G401.6 (cell line): ENCODE data around the gene TSPAN9.

Experiments used
- FAIRE-seq: peaks from 2 replicates; lab custom pipeline; 2012; peaks lifted over from hg19 to GRCh38; lab: Jason Lieb, UNC

Gene TSPAN9

GRCh38 chr12:3124917-3125316 is 47.7 kb downstream of the TSPAN9 start:
- no peak for FAIRE-seq

- FAIRE-seq: no peak
Measured at GRCh38 chr12:3125674-3126073, 48.5 kb downstream of the TSPAN9 start.

GRCh38 chr12:3127832-3128231 is 50.7 kb downstream of the TSPAN9 start:
- FAIRE-seq: no peak

- no peak for FAIRE-seq
Measured at GRCh38 chr12:3128498-3129293, 51.5 kb downstream of the TSPAN9 start.

GRCh38 chr12:3129301-3130056 is 52.3 kb downstream of the TSPAN9 start:
- no peak for FAIRE-seq

GRCh38 chr12:3130057-3130830 is 53.1 kb downstream of the TSPAN9 start:
- FAIRE-seq: no peak

GRCh38 chr12:3131129-3131528 is 54.0 kb downstream of the TSPAN9 start:
- no peak for FAIRE-seq

- FAIRE-seq: no peak
Measured at GRCh38 chr12:3132636-3133404, 55.6 kb downstream of the TSPAN9 start.

GRCh38 chr12:3133405-3133783 is 56.2 kb downstream of the TSPAN9 start:
- FAIRE-seq: no peak

- no peak for FAIRE-seq
Measured at GRCh38 chr12:3134126-3134525, 56.9 kb downstream of the TSPAN9 start.

GRCh38 chr12:3134526-3135135 is 57.5 kb downstream of the TSPAN9 start:
- FAIRE-seq: no peak

- FAIRE-seq: peak; percentile 92
Measured at GRCh38 chr12:3135522-3136461, 58.6 kb downstream of the TSPAN9 start.

- FAIRE-seq: no peak
Measured at GRCh38 chr12:3136641-3137267, 59.6 kb downstream of the TSPAN9 start.

GRCh38 chr12:3137268-3137781 is 60.1 kb downstream of the TSPAN9 start:
- FAIRE-seq: no peak

- no peak for FAIRE-seq
Measured at GRCh38 chr12:3137814-3138445, 60.8 kb downstream of the TSPAN9 start.

- no peak for FAIRE-seq
Measured at GRCh38 chr12:3138941-3139511, 61.8 kb downstream of the TSPAN9 start.

- FAIRE-seq: no peak
Measured at GRCh38 chr12:3139760-3140159, 62.6 kb downstream of the TSPAN9 start.

- no peak for FAIRE-seq
Measured at GRCh38 chr12:3140284-3140683, 63.1 kb downstream of the TSPAN9 start.
